HCT116 (cell line): ENCODE data around the gene HEG1. TPM values are rescaled to one million over a fixed set of nuclear protein-coding genes. Genes with fewer than 3 reads are reported as not detected.

Experiments used
- ATAC-seq: fragments of 200-7000 bp; cut with Tn5 transposase; 2 replicates; pipeline ENCODE4 v1.9.1; 2020; ENCODE audit warnings: mild to moderate bottlenecking, moderate library complexity
- BruUV-seq: library from RNA; stranded (reverse); fragments of 400-500 nt; replicated peaks from 2 replicates; lab custom pipeline; 2021; lab: Mats Ljungman, UMichigan
- CTCF ChIA-PET: fragments of 300-600 bp; sonication (Branson Sonifier 250); formaldehyde crosslinking; loops from one replicate; lab custom pipeline; 2021; ENCODE audit warnings: antibody characterized with exemption; lab: Charles Lee
- POLR2A ChIA-PET: fragments of 300-600, 350-600 bp; sonication (Branson Sonifier 250); formaldehyde crosslinking; loops from one replicate; lab custom pipeline; 2021; ENCODE audit warnings: antibody characterized with exemption; lab: Charles Lee
- RAD21 ChIA-PET, 2 experiments: fragments of 300-600 bp; sonication (Branson Sonifier 250); formaldehyde crosslinking; loops; one replicate each; lab custom pipeline; 2023; ENCODE audit warnings: low total read pairs in 2 of 2; ENCODE audit not compliant: uncharacterized antibody in 2 of 2, unreplicated experiment in 2 of 2, low non-redundant PET in 1 of 2; lab: Charles Lee
- DNase-seq: peaks from one replicate; pipeline ENCODE4 v3.0.0-alpha.2; 2010; ENCODE audit warnings: low read depth, low spot score
- H2AFZ ChIP-seq: fragments of 200-600 bp; shearing (Covaris generic), sonication (generic); 2 replicates; pipeline ENCODE4 v1.6.1; 2017; ENCODE audit warnings: low read depth, mixed run types, mixed read lengths, antibody characterized with exemption, low read length; ENCODE audit not compliant: poor library complexity, severe bottlenecking
- H3K27ac ChIP-seq: 2 replicates; pipeline ENCODE4 v1.5.1; 2012; ENCODE audit warnings: low read depth, low read length
- H3K27me3 ChIP-seq: fragments of 200-600 bp; sonication (generic); 2 replicates; pipeline ENCODE4 v1.6.1; 2016; ENCODE audit warnings: mixed run types, low read length, mixed read lengths; ENCODE audit not compliant: insufficient read depth
- H3K36me3 ChIP-seq, 2 experiments: fragments of 200-500 bp in 1 of 2; fragments of 200-600 bp in 1 of 2; sonication (Bioruptor generic) in 1 of 2; sonication (generic) in 1 of 2; 2 replicates each; pipeline versions ENCODE4 v1.5.1 to v1.6.1; 2014 to 2016; ENCODE audit warnings: low read length in 2 of 2, inconsistent platforms in 1 of 2, mixed read lengths in 1 of 2, mixed run types in 1 of 2; ENCODE audit not compliant: insufficient read depth in 2 of 2, control insufficient read depth in 1 of 2
- H3K4me1 ChIP-seq, 2 experiments: fragments of 200-600 bp in 1 of 2; sonication (generic) in 1 of 2; 2 replicates each; pipeline versions ENCODE4 v1.5.1 to v1.6.1; 2012 to 2017; ENCODE audit warnings: low read length in 2 of 2, inconsistent platforms in 1 of 2, mild to moderate bottlenecking in 1 of 2, mixed read lengths in 1 of 2, mixed run types in 1 of 2, moderate library complexity in 1 of 2; ENCODE audit not compliant: insufficient read depth in 2 of 2, control insufficient read depth in 1 of 2
- H3K4me2 ChIP-seq: fragments of 200-600 bp; sonication (generic); 2 replicates; pipeline ENCODE4 v1.6.1; 2017; ENCODE audit warnings: mixed run types, low read length, mixed read lengths
- H3K4me3 ChIP-seq, 2 experiments: fragments of 200-600 bp in 1 of 2; sonication (generic) in 1 of 2; replicated peaks in 1 of 2; 2 replicates each; pipeline ENCODE4 v1.5.1; 2011 to 2016; ENCODE audit warnings: low read length in 2 of 2, control low read depth in 1 of 2, low read depth in 1 of 2, mild to moderate bottlenecking in 1 of 2, mixed read lengths in 1 of 2, mixed run types in 1 of 2
- H3K79me2 ChIP-seq: fragments of 200-600 bp; sonication (generic); 2 replicates; pipeline ENCODE4 v1.6.1; 2017; ENCODE audit warnings: mild to moderate bottlenecking, mixed run types, low read length, moderate library complexity, mixed read lengths; ENCODE audit not compliant: insufficient read depth
- H3K9ac ChIP-seq: fragments of 200-600 bp; sonication (generic); 2 replicates; pipeline ENCODE4 v1.6.1; 2016; ENCODE audit warnings: low read length, mixed read lengths
- H3K9me2 ChIP-seq: fragments of 200-600 bp; sonication (generic), shearing (Covaris generic); 2 replicates; pipeline ENCODE4 v1.6.1; 2017; ENCODE audit warnings: mixed run types, mild to moderate bottlenecking, moderate library complexity; ENCODE audit not compliant: insufficient read depth
- H3K9me3 ChIP-seq, 2 experiments: fragments of 200-500 bp in 1 of 2; fragments of 200-600 bp in 1 of 2; sonication (Bioruptor generic) in 1 of 2; sonication (generic) in 1 of 2; 2 replicates each; pipeline ENCODE4 v1.6.1; 2014 to 2017; ENCODE audit warnings: low read length in 2 of 2, mixed read lengths in 2 of 2, inconsistent platforms in 1 of 2, low read depth in 1 of 2, mild to moderate bottlenecking in 1 of 2, mixed run types in 1 of 2, moderate library complexity in 1 of 2; ENCODE audit not compliant: control insufficient read depth in 1 of 2, insufficient read depth in 1 of 2
- H4K20me1 ChIP-seq: fragments of 200-600 bp; sonication (generic), shearing (Covaris generic); 2 replicates; pipeline ENCODE4 v1.6.1; 2017; ENCODE audit warnings: mixed run types, mild to moderate bottlenecking, moderate library complexity; ENCODE audit not compliant: insufficient read depth
- CEBPB ChIP-seq: IDR thresholded peaks from 2 replicates; pipeline ENCODE4 v1.6.1; 2012; ENCODE audit warnings: low read depth
- CTCF ChIP-seq, 3 experiments: fragments of 200-600 bp in 1 of 3; sonication (generic) in 1 of 3; IDR thresholded peaks in 2 of 3; conservative IDR thresholded peaks in 1 of 3; 2 replicates each; pipeline ENCODE4 v1.5.1; 2012 to 2017; ENCODE audit warnings: low read depth in 2 of 3, low read length in 2 of 3, antibody characterized with exemption in 1 of 3, borderline replicate concordance in 1 of 3, control low read depth in 1 of 3, mild to moderate bottlenecking in 1 of 3, mixed read lengths in 1 of 3, mixed run types in 1 of 3, moderate library complexity in 1 of 3; ENCODE audit not compliant: insufficient read depth in 1 of 3
- EZH2 ChIP-seq: fragments of 200-600 bp; sonication (generic); IDR thresholded peaks from 2 replicates; pipeline ENCODE4 v1.6.1; 2017; ENCODE audit warnings: antibody characterized with exemption, mixed run types
- SRF ChIP-seq: IDR thresholded peaks from 2 replicates; pipeline ENCODE4 v1.6.1; 2012; ENCODE audit warnings: low read depth
- ZBTB33 ChIP-seq: IDR thresholded peaks from 2 replicates; pipeline ENCODE4 v1.6.1; 2011; ENCODE audit warnings: mild to moderate bottlenecking, low read length, moderate library complexity; ENCODE audit not compliant: insufficient replicate concordance; ENCODE audit errors: extremely low read depth
- intact Hi-C: fragments of 100-400 bp; cut with micrococcal nuclease; formaldehyde crosslinking; loops from 2 replicates; pipeline ENCODE4 v1.10.0; 2022
- total RNA-seq: library from RNA; stranded (reverse); gene quantifications from one replicate; pipeline ENCODE4 v1.2.1, GENCODE V29; 2021; ENCODE audit not compliant: unreplicated experiment

The HEG1 gene
- total RNA-seq, 1 experiment from 2014 or later, result 2.6 TPM

DNA sequence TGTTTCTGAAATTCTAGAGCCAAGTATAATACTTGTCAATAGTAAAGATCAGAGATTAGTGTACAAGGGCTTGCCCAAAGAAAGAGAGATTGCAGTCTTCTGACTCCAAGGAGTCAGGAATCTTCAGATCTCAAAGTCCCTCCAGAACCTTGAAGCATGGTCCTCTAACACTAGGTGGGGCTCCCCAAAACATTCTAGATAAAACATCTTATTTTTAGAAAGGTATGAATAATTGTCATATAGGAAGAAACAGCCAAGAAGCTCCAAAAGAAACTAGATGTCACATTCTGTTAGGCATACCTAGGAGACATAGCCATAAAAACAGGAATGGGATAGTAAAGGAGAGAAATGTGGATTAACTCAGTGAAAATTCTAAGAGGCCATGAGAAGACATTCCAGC is 132.0 kb downstream of the HEG1 start (continued):
- TF ChIP-seq ZBTB33, result no peak
- TF ChIP-seq SRF, result no peak
- no peak for TF ChIP-seq EZH2
- no peak for TF ChIP-seq CEBPB
- peak; percentile 4 to 42 (median 27); a peak in 3 of 6 replicates for TF ChIP-seq CTCF (IDR thresholded peaks at IDR 0.05 in 2 of 3, conservative IDR thresholded peaks at IDR 0.05 in 1 of 3; ENCODE audit: borderline replicate concordance in 1 of 3, insufficient read depth in 1 of 3, low read depth in 2 of 3, low read length in 2 of 3)
- TF ChIP-seq, all 23 proteins: peak for 2

GRCh38 chr3:124920718-124921117 is 135.1 kb downstream of the HEG1 start:
- H3K9me3 ChIP-seq, result no peaks in the 10 kb centered on the region
- ATAC-seq, result no peak
- no peak for TF ChIP-seq CEBPB
- TF ChIP-seq, all 23 proteins: peak for 0
- no peaks in the 10 kb centered on the region for H3K79me2 ChIP-seq
- intact Hi-C loops, result no loop called here
- ChIA-PET RAD21 (no interaction called here), CTCF (no interaction called here), POLR2A (no interaction called here)
- no peak overlapping the region for H3K27ac ChIP-seq
- no TSS peak for BruUV-seq
- no peak overlapping the region for H3K4me2 ChIP-seq
- H3K4me1 ChIP-seq, result no peaks in the 10 kb centered on the region
- H4K20me1 ChIP-seq, result no peaks in the 10 kb centered on the region
- H3K36me3 ChIP-seq, result no peaks in the 10 kb centered on the region
- H3K27me3 ChIP-seq, result no peaks in the 10 kb centered on the region
- DNase-seq, result no peak
- H3K9ac ChIP-seq, result no peak overlapping the region
- H3K9me2 ChIP-seq, result no peaks in the 10 kb centered on the region
- H2AFZ ChIP-seq, result no peak overlapping the region
- H3K4me3 ChIP-seq, result no peak overlapping the region
